HG02610 (cell line): ENCODE data around the gene MMP20.

ENCODE experiments used
- ATAC-seq: cut with Tn5 transposase; IDR thresholded peaks from one replicate; pipeline ENCODE4 v1.9.1; 2021; ENCODE audit warnings: mild to moderate bottlenecking, moderate library complexity; ENCODE audit not compliant: unreplicated experiment

The MMP20 gene

GRCh38 chr11:102561636-102562035, 63.5 kb downstream of the MMP20 start:
- no peak for ATAC-seq

GRCh38 chr11:102560555-102561011, 64.5 kb downstream of the MMP20 start:
- peak; percentile 65 for ATAC-seq

DNA sequence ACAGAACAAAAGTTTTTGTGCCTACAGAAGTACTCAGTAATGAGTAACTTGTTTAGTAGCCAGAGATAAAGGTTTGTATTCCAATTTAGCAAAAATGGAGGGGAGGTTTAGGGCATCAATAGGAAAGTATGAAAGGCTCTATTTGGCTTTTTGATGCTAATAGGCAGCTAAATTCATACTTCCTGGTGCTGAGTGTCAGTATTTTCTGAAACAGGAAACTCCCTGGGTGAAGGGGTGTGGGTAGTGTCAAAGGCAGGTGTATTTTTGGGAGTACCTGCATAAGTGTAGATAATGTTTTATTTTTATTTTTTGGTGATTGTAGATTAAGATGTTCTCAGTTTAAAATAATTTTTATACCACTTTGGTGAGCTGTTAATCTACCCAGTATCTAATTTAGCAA, 65.3 kb downstream of the MMP20 start:
- no peak for ATAC-seq

GRCh38 chr11:102555091-102555490, 70.0 kb downstream of the MMP20 start:
- ATAC-seq, result no peak

DNA sequence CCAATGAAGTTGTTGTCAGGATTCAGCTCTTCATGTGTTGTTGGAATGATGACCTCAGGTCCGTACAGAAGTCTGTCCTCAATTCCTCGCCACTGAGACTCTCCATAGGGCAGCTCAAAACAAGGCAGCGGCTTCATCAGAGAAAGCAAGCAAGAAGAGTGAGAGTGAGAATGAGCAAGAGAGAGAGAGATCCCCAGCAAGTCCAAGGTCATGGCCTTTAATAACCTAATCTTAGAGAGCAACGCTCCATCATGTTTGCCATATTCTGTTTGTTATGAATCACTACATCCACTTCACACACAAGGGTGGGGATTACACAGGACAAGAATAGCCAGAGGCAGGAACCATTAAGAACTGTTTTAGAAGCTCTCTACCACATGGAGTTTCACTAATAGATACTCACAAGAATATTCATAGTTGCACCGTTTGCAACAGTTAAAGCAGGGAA, 71.3 kb downstream of the MMP20 start:
- ATAC-seq, result peak; percentile 84

- no peak for ATAC-seq
Observed at GRCh38 chr11:102552447-102553194, 72.5 kb downstream of the MMP20 start.

DNA sequence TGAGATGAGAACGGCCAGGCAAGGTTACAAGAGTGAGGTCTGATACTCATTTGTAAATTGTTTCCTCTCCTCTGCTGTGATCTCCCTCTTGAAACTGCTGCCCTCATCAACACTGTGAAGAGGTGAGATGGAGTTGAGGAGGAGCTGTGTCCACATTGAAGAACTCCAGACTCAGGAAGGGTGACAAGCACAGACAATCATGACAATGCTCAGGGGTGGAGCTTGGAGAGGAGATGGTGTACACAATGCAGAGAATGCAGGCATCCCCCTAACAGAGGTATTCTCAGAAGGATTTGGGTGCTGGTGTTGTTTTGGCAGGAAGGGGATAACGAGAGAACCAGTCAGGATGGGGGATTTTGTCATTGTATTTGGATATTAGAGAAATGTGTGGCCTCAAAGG, 73.1 kb downstream of the MMP20 start:
- ATAC-seq, result no peak

GRCh38 chr11:102551169-102551781, 73.9 kb downstream of the MMP20 start:
- ATAC-seq, result no peak

DNA sequence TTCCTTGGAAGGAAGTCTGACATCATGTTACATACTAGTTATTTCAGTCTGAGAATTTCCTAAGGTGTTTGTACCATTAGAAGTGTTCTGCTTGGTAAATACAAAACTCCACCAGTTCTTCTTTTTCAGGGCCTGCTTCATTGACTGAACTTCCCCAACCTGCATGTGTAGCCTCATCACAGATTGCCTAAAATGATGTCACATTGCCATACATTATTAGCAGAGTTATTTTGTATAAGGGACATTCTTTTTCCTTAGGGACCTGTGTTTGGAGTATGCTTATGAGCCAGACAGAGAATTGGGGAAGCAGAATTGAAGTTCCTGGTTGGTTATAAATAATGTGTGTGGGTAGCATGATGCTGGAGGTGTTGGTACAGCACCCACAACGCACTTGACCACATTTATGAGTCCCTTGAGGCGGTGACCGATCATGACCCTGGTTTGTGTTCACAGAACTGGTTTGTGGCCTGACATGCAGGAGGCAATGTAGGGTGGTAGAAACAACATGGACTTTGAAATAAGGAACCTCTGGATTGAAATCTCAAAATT, 78.1 kb downstream of the MMP20 start:
- ATAC-seq, result peak; percentile 72

- peak; percentile 64 for ATAC-seq
Observed at GRCh38 chr11:102546427-102546826, 78.7 kb downstream of the MMP20 start.

- no peak for ATAC-seq
Observed at GRCh38 chr11:102545701-102546100, 79.4 kb downstream of the MMP20 start.

GRCh38 chr11:102544594-102544993, 80.5 kb downstream of the MMP20 start:
- ATAC-seq, result no peak

- ATAC-seq, result no peak
Observed at GRCh38 chr11:102539567-102539966, 85.6 kb downstream of the MMP20 start.

DNA sequence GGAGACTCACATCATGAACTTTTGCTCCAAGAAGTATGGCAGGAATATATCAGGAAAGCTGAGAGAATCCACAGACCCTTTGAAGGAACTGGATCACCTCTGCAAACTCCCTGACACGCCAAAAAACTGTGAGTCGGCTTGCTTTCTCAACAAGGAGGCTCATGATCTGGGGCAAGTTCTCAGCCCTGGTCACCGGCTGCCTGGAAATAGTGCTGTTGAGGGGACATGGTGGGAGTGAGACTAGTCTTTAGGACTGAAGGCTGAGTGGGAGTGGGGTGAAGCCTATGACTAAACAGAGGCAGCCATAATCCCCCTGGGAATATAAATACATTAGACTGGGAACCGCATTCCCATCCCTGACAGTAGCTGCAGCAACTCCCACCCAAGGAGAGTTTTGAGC, 86.2 kb downstream of the MMP20 start:
- ATAC-seq, result no peak

GRCh38 chr11:102534261-102534872, 90.8 kb downstream of the MMP20 start:
- ATAC-seq, result no peak

DNA sequence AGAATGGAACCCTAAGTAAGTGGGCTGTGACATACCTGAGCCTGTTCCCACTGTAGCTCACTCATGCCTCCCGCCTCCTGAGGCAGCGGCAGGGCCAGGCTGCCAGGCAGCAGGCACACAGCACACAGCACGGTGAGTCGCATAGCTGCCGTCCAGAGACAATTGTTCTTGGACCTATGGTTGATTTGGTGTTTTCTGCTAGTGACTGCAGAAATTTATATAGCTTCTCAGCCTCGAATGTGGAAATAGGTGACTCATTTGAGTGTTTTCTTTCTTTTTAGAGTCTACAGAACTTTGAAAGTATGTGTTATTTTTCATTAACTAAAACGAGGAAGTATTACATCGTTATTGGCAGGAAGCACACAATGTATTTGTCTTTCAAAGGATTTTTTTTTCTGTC, 94.6 kb downstream of the MMP20 start, which contains the start of gene MMP7:
Gene MMP7, minus strand, starts transcription at position 190 of the 400 bp plus-strand sequence. Its CDS starts 47 bp downstream, at position 143.
- ATAC-seq, result peak; percentile 38

GRCh38 chr11:102528618-102529017, 96.5 kb downstream of the MMP20 start:
- ATAC-seq, result no peak

DNA sequence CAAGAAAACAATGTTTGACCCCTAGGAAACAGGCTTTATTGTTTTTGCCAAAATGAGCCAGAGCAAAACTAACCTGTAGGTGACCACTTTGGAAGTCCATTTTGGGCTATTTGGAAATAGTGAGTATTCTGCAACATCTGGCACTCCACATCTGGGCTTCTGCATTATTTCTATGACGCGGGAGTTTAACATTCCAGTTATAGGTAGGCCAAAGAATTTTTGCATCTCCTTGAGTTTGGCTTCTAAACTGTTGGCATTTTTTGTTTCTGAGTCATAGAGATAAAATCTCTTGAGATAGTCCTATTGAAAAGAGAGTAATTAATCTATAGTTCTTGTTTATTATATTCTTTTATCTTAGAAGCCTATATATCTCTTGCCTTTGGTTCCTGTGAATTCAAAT, 97.4 kb downstream of the MMP20 start:
- ATAC-seq, result no peak

GRCh38 chr11:102527041-102527440, 98.1 kb downstream of the MMP20 start:
- no peak for ATAC-seq
